ENCODE measurements around the gene ADGRV1. TPM values are rescaled to one million over a fixed set of nuclear protein-coding genes. Genes with fewer than 3 reads are reported as not detected.
"Not testable (repeated sequence)": the region's sequence is repeated elsewhere in the genome, so short reads cannot be mapped to it uniquely, and the experiment has no call there.

ADGRV1 gene
- total and polyA plus RNA-seq, 2 donors (not counting 3 experiments of a cell fraction or from before 2014, with no cell fraction given) = 0.11 to 0.55 TPM

- FAIRE-seq = no peak
These were observed 59.5 kb downstream of the ADGRV1 start for GRCh38 chr5:90618071-90618470.

GRCh38 chr5:90619762-90620161 is 61.2 kb downstream of the ADGRV1 start:
- POLR2A ChIA-PET; dilution Hi-C loops (cut with MboI; ENCODE audit: extremely low pct_ligation_motif_present, low sequenced_read_pairs); BruUV-seq (replicated peaks); H3K27ac ChIP-seq (ENCODE audit: insufficient read depth, low read depth, low read length); H3K36me3 ChIP-seq (ENCODE audit: control insufficient read depth in 2 of 2, extremely low read depth in 1 of 2, insufficient read depth in 2 of 2, low read length in 2 of 2); H3K79me2 ChIP-seq (ENCODE audit: control insufficient read depth, insufficient read depth, low read length); H3K4me2 ChIP-seq (ENCODE audit: insufficient read depth, low read length); H2AFZ ChIP-seq (ENCODE audit: low read depth, low read length); DNase-seq (ENCODE audit: low read depth, low spot score); H3K4me1 ChIP-seq (ENCODE audit: control insufficient read depth, extremely low read depth, insufficient read depth, low read length); CTCF ChIA-PET; H3K4me3 ChIP-seq (replicated peaks in 1 of 3; ENCODE audit: insufficient read depth in 1 of 3, low read depth in 1 of 3, low read length in 3 of 3); intact Hi-C loops (cut with micrococcal nuclease); H3K9ac ChIP-seq (replicated peaks; ENCODE audit: extremely low read depth, insufficient read depth, low read length); H3K9me3 ChIP-seq (replicated peaks; ENCODE audit: control insufficient read depth, insufficient read depth, low read length); H3K27me3 ChIP-seq (ENCODE audit: control insufficient read depth in 2 of 2, insufficient read depth in 2 of 2, low read length in 2 of 2); H4K20me1 ChIP-seq (replicated peaks; ENCODE audit: control insufficient read depth, extremely low read depth, insufficient read depth, low read length); H3K9me1 ChIP-seq (replicated peaks; ENCODE audit: control insufficient read depth, extremely low read depth, insufficient read depth, low read length); FAIRE-seq: not testable (repeated sequence)

More at GRCh38 chr5:90618071-90618470, 59.5 kb downstream of the ADGRV1 start:
- Histone ChIP-seq H2AFZ (ENCODE audit: low read depth, low read length) (no peak overlapping the region), H3K4me2 (ENCODE audit: insufficient read depth, low read length) (no peak overlapping the region), H3K9me3 (replicated peaks; ENCODE audit: control insufficient read depth, insufficient read depth, low read length) (no peaks in the 10 kb centered on the region), H3K27me3 (ENCODE audit: control insufficient read depth in 2 of 2, insufficient read depth in 2 of 2, low read length in 2 of 2) (peaks cover 0 to 3% of the 10 kb centered on the region in 2 experiments), H3K36me3 (ENCODE audit: control insufficient read depth in 2 of 2, extremely low read depth in 1 of 2, insufficient read depth in 2 of 2, low read length in 2 of 2) (no peaks in the 10 kb centered on the region), H3K27ac (ENCODE audit: insufficient read depth, low read depth, low read length) (no peak overlapping the region), H4K20me1 (replicated peaks; ENCODE audit: control insufficient read depth, extremely low read depth, insufficient read depth, low read length) (no peaks in the 10 kb centered on the region), H3K79me2 (ENCODE audit: control insufficient read depth, insufficient read depth, low read length) (no peaks in the 10 kb centered on the region), H3K9me1 (replicated peaks; ENCODE audit: control insufficient read depth, extremely low read depth, insufficient read depth, low read length) (no peaks in the 10 kb centered on the region), H3K9ac (replicated peaks; ENCODE audit: extremely low read depth, insufficient read depth, low read length) (no peak overlapping the region), H3K4me1 (ENCODE audit: control insufficient read depth, extremely low read depth, insufficient read depth, low read length) (no peaks in the 10 kb centered on the region), H3K4me3 (replicated peaks in 1 of 3; ENCODE audit: insufficient read depth in 1 of 3, low read depth in 1 of 3, low read length in 3 of 3) (no peak overlapping the region)
- CTCF ChIA-PET = interaction anchor here (2.0 kb wide), 1 partner anchor 8 kb away, joined by 7 read pairs; no protein-coding TSS in a partner anchor
- TF ChIP-seq POLR2A (IDR thresholded peaks at IDR 0.05; ENCODE audit: low read depth, low read length) = no peak
- no peak for TF ChIP-seq CTCF (IDR thresholded peaks at IDR 0.05; ENCODE audit: extremely low read depth in 1 of 2, insufficient read depth in 1 of 2, low read depth in 1 of 2, low read length in 2 of 2)
- TF ChIP-seq EZH2 (IDR thresholded peaks at IDR 0.05; ENCODE audit: borderline replicate concordance, low read depth, low read length, severe bottlenecking) = no peak
- TF ChIP-seq JUN (IDR thresholded peaks at IDR 0.05; ENCODE audit: borderline replicate concordance, insufficient read depth, insufficient read length, low read depth) = no peak
- TF ChIP-seq MYC (IDR thresholded peaks at IDR 0.05; ENCODE audit: low read depth, low read length) = no peak
- TF ChIP-seq POLR2AphosphoS5 (IDR thresholded peaks at IDR 0.05; ENCODE audit: insufficient read depth, low read depth, low read length) = no peak
- dilution Hi-C loops (cut with MboI; ENCODE audit: extremely low pct_ligation_motif_present, low sequenced_read_pairs) (no loop called here), intact Hi-C loops (cut with micrococcal nuclease) (no loop called here)
- no TSS peak for BruUV-seq (replicated peaks)
- POLR2A ChIA-PET = no interaction called here
- DNase-seq (ENCODE audit: low read depth, low spot score) = no peak
